WTC11 (cell line): ENCODE measurements around the gene SUPT16H. TPM values are rescaled to one million over a fixed set of nuclear protein-coding genes. Genes with fewer than 3 reads are reported as not detected.

Experiments
- ATAC-seq: fragments of 200-7000 bp; cut with Tn5 transposase; 2 replicates; pipeline ENCODE4 v1.10.0; 2021; ENCODE audit warnings: mild to moderate bottlenecking, moderate library complexity
- CTCF ChIA-PET: fragments of 300-600 bp; sonication (Branson Sonifier 250); formaldehyde crosslinking; loops from one replicate; lab custom pipeline; 2021; ENCODE audit warnings: antibody characterized with exemption; lab: Charles Lee
- POLR2A ChIA-PET: fragments of 350-600 bp; sonication (Branson Sonifier 250); formaldehyde crosslinking; loops from one replicate; lab custom pipeline; 2021; ENCODE audit warnings: antibody characterized with exemption; lab: Charles Lee
- DNase-seq: peaks from one replicate; pipeline ENCODE4 v3.0.0; 2021; ENCODE audit warnings: low spot score
- H3K27ac Mint-ChIP-seq: 2 replicates; pipeline ENCODE4 v1.8.0; 2021; ENCODE audit warnings: mixed read lengths
- H3K27me3 Mint-ChIP-seq: 2 replicates; pipeline ENCODE4 v1.8.0; 2021; ENCODE audit warnings: low read depth, mild to moderate bottlenecking, moderate library complexity, mixed read lengths
- H3K36me3 Mint-ChIP-seq: 2 replicates; pipeline ENCODE4 v1.8.0; 2021; ENCODE audit warnings: mixed read lengths
- H3K4me1 Mint-ChIP-seq: 2 replicates; pipeline ENCODE4 v1.8.0; 2022; ENCODE audit warnings: mixed read lengths
- H3K4me3 Mint-ChIP-seq: 2 replicates; pipeline ENCODE4 v1.8.0; 2021; ENCODE audit warnings: mild to moderate bottlenecking, moderate library complexity, mixed read lengths
- H3K9me3 Mint-ChIP-seq: 2 replicates; pipeline ENCODE4 v1.8.0; 2021; ENCODE audit warnings: mixed read lengths
- CREM ChIP-seq: sonication (generic); formaldehyde crosslinking; IDR thresholded peaks from 2 replicates; pipeline ENCODE4 v1.8.1; 2022; ENCODE audit warnings: mild to moderate bottlenecking, missing genetic modification reagents, moderate library complexity
- E2F4 ChIP-seq: sonication (generic); formaldehyde crosslinking; IDR thresholded peaks from 2 replicates; pipeline ENCODE4 v1.8.1; 2022; ENCODE audit warnings: low read depth, mild to moderate bottlenecking, moderate library complexity, missing genetic modification reagents, borderline replicate concordance
- FOXJ3 ChIP-seq: sonication (generic); formaldehyde crosslinking; IDR thresholded peaks from 2 replicates; pipeline ENCODE4 v1.9.0; 2021; ENCODE audit warnings: missing genetic modification reagents, mild to moderate bottlenecking, borderline replicate concordance
- FOXK1 ChIP-seq: sonication (generic); formaldehyde crosslinking; IDR thresholded peaks from 2 replicates; pipeline ENCODE4 v1.8.0; 2022; ENCODE audit warnings: mild to moderate bottlenecking, moderate library complexity, missing genetic modification reagents
- FOXP1 ChIP-seq: sonication (generic); formaldehyde crosslinking; IDR thresholded peaks from 2 replicates; pipeline ENCODE4 v1.8.0; 2022; ENCODE audit warnings: missing genetic modification reagents, mild to moderate bottlenecking, moderate library complexity, borderline replicate concordance
- IRF1 ChIP-seq: sonication (generic); formaldehyde crosslinking; IDR thresholded peaks from 2 replicates; pipeline ENCODE4 v1.8.0; 2023; ENCODE audit warnings: missing genetic modification reagents
- JUN ChIP-seq: sonication (generic); formaldehyde crosslinking; IDR thresholded peaks from 2 replicates; pipeline ENCODE4 v1.8.0; 2023; ENCODE audit warnings: mild to moderate bottlenecking, missing genetic modification reagents
- MAX ChIP-seq: sonication (generic); formaldehyde crosslinking; IDR thresholded peaks from 2 replicates; pipeline ENCODE4 v1.8.0; 2022; ENCODE audit warnings: mild to moderate bottlenecking, missing genetic modification reagents
- NFYB ChIP-seq: sonication (generic); formaldehyde crosslinking; conservative IDR thresholded peaks from 2 replicates; pipeline ENCODE4 v1.8.0; 2022; ENCODE audit warnings: low read depth, missing genetic modification reagents
- NR2C2 ChIP-seq: sonication (generic); formaldehyde crosslinking; IDR thresholded peaks from 2 replicates; pipeline ENCODE4 v1.8.0; 2022; ENCODE audit warnings: mild to moderate bottlenecking, missing genetic modification reagents
- OVOL2 ChIP-seq: fragments of 250-450 bp; sonication (Bioruptor Pico); IDR thresholded peaks from 2 replicates; pipeline ENCODE4 v1.9.0; 2021; ENCODE audit warnings: mild to moderate bottlenecking, borderline replicate concordance
- SMAD4 ChIP-seq: sonication (generic); formaldehyde crosslinking; IDR thresholded peaks from 2 replicates; pipeline ENCODE4 v1.8.0; 2022; ENCODE audit warnings: mild to moderate bottlenecking, missing genetic modification reagents
- TCF7 ChIP-seq: sonication (generic); formaldehyde crosslinking; IDR thresholded peaks from 2 replicates; pipeline ENCODE4 v1.8.0; 2022; ENCODE audit warnings: mild to moderate bottlenecking, low read depth, missing genetic modification reagents, moderate library complexity
- TEAD4 ChIP-seq: sonication (generic); formaldehyde crosslinking; IDR thresholded peaks from 2 replicates; pipeline ENCODE4 v1.8.0; 2022; ENCODE audit warnings: mild to moderate bottlenecking, missing genetic modification reagents
- ZNF138 ChIP-seq: sonication (generic); formaldehyde crosslinking; conservative IDR thresholded peaks from 2 replicates; pipeline ENCODE4 v1.8.1; 2022; ENCODE audit warnings: mild to moderate bottlenecking, moderate library complexity, missing genetic modification reagents
- ZNF219 ChIP-seq: sonication (generic); formaldehyde crosslinking; IDR thresholded peaks from 2 replicates; pipeline ENCODE4 v1.8.0; 2023; ENCODE audit warnings: missing genetic modification reagents, mild to moderate bottlenecking, borderline replicate concordance
- ZNF263 ChIP-seq: sonication (generic); formaldehyde crosslinking; IDR thresholded peaks from 2 replicates; pipeline ENCODE4 v1.8.1; 2022; ENCODE audit warnings: low read depth, mild to moderate bottlenecking, moderate library complexity, missing genetic modification reagents
- ZNF396 ChIP-seq: fragments of 250-450 bp; sonication (Bioruptor Pico); IDR thresholded peaks from 2 replicates; pipeline ENCODE4 v1.8.0; 2021; ENCODE audit warnings: mild to moderate bottlenecking, moderate library complexity, borderline replicate concordance
- ZSCAN18 ChIP-seq: fragments of 250-450 bp; sonication (Bioruptor Pico); IDR thresholded peaks from 2 replicates; pipeline ENCODE4 v2.1.2; 2022; ENCODE audit warnings: mild to moderate bottlenecking, moderate library complexity
- total RNA-seq: library from RNA; stranded (reverse); gene quantifications from 3 replicates; pipeline ENCODE4 v1.2.3, GENCODE V29; 2021

The SUPT16H gene
- total RNA-seq, 1 experiment from 2014 or later = 178 TPM

- CTCF ChIA-PET = interaction anchor here (0.6 kb wide), 1 partner anchor 12 kb away, joined by 3 read pairs; no protein-coding TSS in a partner anchor
- peaks cover 15% of the 10 kb centered on the region for H3K4me1 Mint-ChIP-seq
- POLR2A ChIA-PET = interaction anchor here (0.7 kb wide), 2 partner anchors 13 to 379 kb away, joined by 4 to 5 read pairs; no protein-coding TSS in a partner anchor
These were observed 62.9 kb downstream of the SUPT16H start for GRCh38 chr14:21320913-21321312.

GRCh38 chr14:21317398-21317797, 66.4 kb downstream of the SUPT16H start:
- no peak overlapping the region for H3K27ac Mint-ChIP-seq
- H3K9me3 Mint-ChIP-seq = no peaks in the 10 kb centered on the region
- peak; percentile 39; the same call in 1 of the 2 replicates for ATAC-seq
- DNase-seq = no peak
- CTCF ChIA-PET = no interaction called here
- no peak overlapping the region for H3K4me3 Mint-ChIP-seq
- no peaks in the 10 kb centered on the region for H3K27me3 Mint-ChIP-seq
- TF ChIP-seq JUN (no peak), SMAD4 (CRISPR knock-in tag) (no peak), OVOL2 (no peak)
- peaks cover 15% of the 10 kb centered on the region for H3K4me1 Mint-ChIP-seq
- POLR2A ChIA-PET = interaction anchor here (0.9 kb wide), 1 partner anchor 9 kb away, joined by 4 read pairs; no protein-coding TSS in a partner anchor
- H3K36me3 Mint-ChIP-seq = no peaks in the 10 kb centered on the region

More at GRCh38 chr14:21320913-21321312, 62.9 kb downstream of the SUPT16H start:
- DNase-seq (no peak), ATAC-seq (no peak)
- Mint-ChIP-seq H3K36me3 (no peaks in the 10 kb centered on the region), H3K27me3 (no peaks in the 10 kb centered on the region), H3K4me3 (no peak overlapping the region), H3K9me3 (no peaks in the 10 kb centered on the region), H3K27ac (no peak overlapping the region)
- TF ChIP-seq TEAD4 (CRISPR knock-in tag) (no peak), NR2C2 (no peak), ZSCAN18 (CRISPR knock-in tag) (no peak), ZNF263 (CRISPR knock-in tag) (no peak), FOXP1 (CRISPR knock-in tag) (no peak), FOXJ3 (CRISPR knock-in tag) (no peak), FOXK1 (no peak), CREM (CRISPR knock-in tag) (no peak), IRF1 (CRISPR knock-in tag) (no peak), TCF7 (CRISPR knock-in tag) (no peak), ZNF138 (CRISPR knock-in tag) (no peak), ZNF396 (no peak), NFYB (CRISPR knock-in tag) (no peak), OVOL2 (no peak), ZNF219 (no peak), E2F4 (CRISPR knock-in tag) (no peak)

- no peaks in the 10 kb centered on the region for H3K9me3 Mint-ChIP-seq
- DNase-seq (no peak), ATAC-seq (no peak)
- peaks cover 24% of the 10 kb centered on the region for H3K4me1 Mint-ChIP-seq
- H3K27ac Mint-ChIP-seq = no peak overlapping the region
- H3K27me3 Mint-ChIP-seq = no peaks in the 10 kb centered on the region
- no peaks in the 10 kb centered on the region for H3K36me3 Mint-ChIP-seq
- POLR2A ChIA-PET = no interaction called here
- H3K4me3 Mint-ChIP-seq = no peak overlapping the region
- CTCF ChIA-PET = no interaction called here
- TF ChIP-seq MAX = no peak
These were observed 70.3 kb downstream of the SUPT16H start for GRCh38 chr14:21313512-21313911.
